ENCODE data around the gene EPHB1. TPM values are rescaled to one million over a fixed set of nuclear protein-coding genes. Genes with fewer than 3 reads are reported as not detected.

Gene EPHB1
- total RNA-seq, 4 donors from 2014 or later = 1.00 to 8.9 (median 4.5) TPM

- in situ Hi-C loops (cut with MboI; ENCODE audit: low sequenced_read_pairs in 4 of 4) (no loop called here), intact Hi-C loops (cut with DNase I; ENCODE audit: low total_unique reads) (no loop called here)
- Histone ChIP-seq H3K4me1 (no peaks in the 10 kb centered on the region), H3K4me3 (no peak overlapping the region), H3K36me3 (no peaks in the 10 kb centered on the region), H3K27me3 (no peaks in the 10 kb centered on the region), H3K9me3 (no peaks in the 10 kb centered on the region), H3K27ac (no peak overlapping the region)
- no peak for DNase-seq
- ATAC-seq = no peak
- no peak for TF ChIP-seq CTCF (IDR thresholded peaks at IDR 0.05 in 4 of 5, conservative IDR thresholded peaks at IDR 0.05 in 1 of 5)
Observed at GRCh38 chr3:134917631-134918030, 122.6 kb downstream of the EPHB1 start.

- in situ Hi-C loops (cut with MboI; ENCODE audit: low sequenced_read_pairs in 4 of 4) (no loop called here), intact Hi-C loops (cut with DNase I; ENCODE audit: low total_unique reads) (no loop called here)
- Histone ChIP-seq H3K36me3 (no peaks in the 10 kb centered on the region), H3K27ac (no peak overlapping the region), H3K9me3 (no peaks in the 10 kb centered on the region), H3K4me3 (no peak overlapping the region), H3K27me3 (no peaks in the 10 kb centered on the region), H3K4me1 (no peaks in the 10 kb centered on the region)
- ATAC-seq (no peak), DNase-seq (no peak)
- TF ChIP-seq CTCF (IDR thresholded peaks at IDR 0.05 in 4 of 5, conservative IDR thresholded peaks at IDR 0.05 in 1 of 5) (no peak), POLR2A (IDR thresholded peaks at IDR 0.05) (no peak)
Observed at GRCh38 chr3:134918441-134918840, 123.4 kb downstream of the EPHB1 start.

DNA sequence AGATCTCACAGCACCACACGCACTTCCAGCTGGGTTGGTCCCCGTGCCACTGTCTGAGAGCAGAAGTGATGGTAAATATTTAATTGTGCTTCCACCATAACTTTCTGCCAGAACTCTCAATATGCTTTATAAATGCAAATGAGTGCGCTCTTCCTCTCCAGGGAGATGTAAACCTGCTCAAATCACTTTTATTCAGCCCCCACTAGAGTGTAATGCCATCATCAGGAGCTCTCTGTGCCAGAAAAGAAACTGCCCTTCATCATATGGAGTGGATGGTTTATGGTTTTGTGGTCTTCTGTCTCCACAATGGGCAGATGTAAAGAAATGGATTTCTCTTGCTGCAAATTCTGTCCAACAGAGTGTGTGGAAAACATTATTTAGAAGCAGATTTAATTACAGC is 127.0 kb downstream of the EPHB1 start:
- Histone ChIP-seq H3K4me1 (no peaks in the 10 kb centered on the region), H3K36me3 (no peaks in the 10 kb centered on the region), H3K27ac (no peak overlapping the region), H3K4me3 (no peak overlapping the region), H3K27me3 (no peaks in the 10 kb centered on the region), H3K9me3 (no peaks in the 10 kb centered on the region)
- intact Hi-C loops (cut with DNase I; ENCODE audit: low total_unique reads) = no loop called here
- in situ Hi-C loops (cut with MboI; ENCODE audit: low sequenced_read_pairs in 4 of 4) = no loop called here
- TF ChIP-seq POLR2A (IDR thresholded peaks at IDR 0.05) = no peak
- no peak for TF ChIP-seq CTCF (IDR thresholded peaks at IDR 0.05 in 4 of 5, conservative IDR thresholded peaks at IDR 0.05 in 1 of 5)
- ATAC-seq (no peak), DNase-seq (no peak)

DNA sequence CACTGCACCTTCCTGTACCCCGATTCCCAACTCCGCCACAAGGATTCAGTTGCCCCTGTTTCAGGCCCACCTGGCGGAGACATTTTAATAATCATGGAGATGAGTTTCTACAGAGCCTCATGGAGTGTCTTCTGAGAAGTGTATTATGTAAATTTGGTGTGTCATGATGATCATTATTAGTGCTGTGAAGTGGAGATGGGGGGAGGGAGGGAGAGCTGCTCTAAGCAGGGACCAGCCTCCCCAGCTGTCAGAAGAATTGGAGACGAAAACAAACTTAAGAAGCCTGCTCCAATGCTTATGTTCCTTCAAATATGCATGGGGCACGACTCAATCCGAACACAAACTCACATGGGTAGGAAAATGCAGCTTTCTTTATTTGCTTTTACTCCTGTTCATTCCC is 127.8 kb downstream of the EPHB1 start:
- Histone ChIP-seq H3K36me3 (no peaks in the 10 kb centered on the region), H3K4me3 (no peak overlapping the region), H3K27ac (no peak overlapping the region), H3K9me3 (no peaks in the 10 kb centered on the region), H3K4me1 (no peaks in the 10 kb centered on the region), H3K27me3 (no peaks in the 10 kb centered on the region)
- no peak for DNase-seq
- intact Hi-C loops (cut with DNase I; ENCODE audit: low total_unique reads) (no loop called here), in situ Hi-C loops (cut with MboI; ENCODE audit: low sequenced_read_pairs in 4 of 4) (no loop called here)
- TF ChIP-seq POLR2A (IDR thresholded peaks at IDR 0.05) (no peak), CTCF (IDR thresholded peaks at IDR 0.05 in 4 of 5, conservative IDR thresholded peaks at IDR 0.05 in 1 of 5) (no peak)
- ATAC-seq = no peak

DNA sequence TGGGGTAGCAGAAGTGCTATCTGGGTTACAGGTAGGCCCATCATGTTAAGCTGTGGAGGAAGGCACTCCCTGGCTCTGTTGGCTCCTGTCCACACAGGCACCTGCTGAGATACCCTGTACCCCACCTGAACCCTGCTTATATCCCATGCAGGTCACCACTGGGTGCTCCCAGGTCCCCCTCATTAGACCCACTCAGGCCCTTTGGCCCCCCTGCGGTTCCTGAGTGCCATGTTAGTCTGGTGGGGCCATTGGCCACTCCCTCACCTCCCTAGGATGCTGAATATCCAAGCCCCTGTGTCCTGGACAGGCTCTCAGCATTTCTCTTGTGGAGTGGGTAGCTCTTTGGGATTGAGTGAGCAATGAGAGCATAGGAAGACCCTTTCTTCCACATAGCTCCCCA is 128.2 kb downstream of the EPHB1 start:
- ATAC-seq (no peak), DNase-seq (no peak)
- Histone ChIP-seq H3K36me3 (no peaks in the 10 kb centered on the region), H3K27me3 (no peaks in the 10 kb centered on the region), H3K4me1 (no peaks in the 10 kb centered on the region), H3K9me3 (no peaks in the 10 kb centered on the region), H3K27ac (no peak overlapping the region), H3K4me3 (no peak overlapping the region)
- TF ChIP-seq POLR2A (IDR thresholded peaks at IDR 0.05) = no peak
- no peak for TF ChIP-seq CTCF (IDR thresholded peaks at IDR 0.05 in 4 of 5, conservative IDR thresholded peaks at IDR 0.05 in 1 of 5)
- intact Hi-C loops (cut with DNase I; ENCODE audit: low total_unique reads) (no loop called here), in situ Hi-C loops (cut with MboI; ENCODE audit: low sequenced_read_pairs in 4 of 4) (no loop called here)
